ENCODE data around the gene CNTN5.

CNTN5 gene

DNA sequence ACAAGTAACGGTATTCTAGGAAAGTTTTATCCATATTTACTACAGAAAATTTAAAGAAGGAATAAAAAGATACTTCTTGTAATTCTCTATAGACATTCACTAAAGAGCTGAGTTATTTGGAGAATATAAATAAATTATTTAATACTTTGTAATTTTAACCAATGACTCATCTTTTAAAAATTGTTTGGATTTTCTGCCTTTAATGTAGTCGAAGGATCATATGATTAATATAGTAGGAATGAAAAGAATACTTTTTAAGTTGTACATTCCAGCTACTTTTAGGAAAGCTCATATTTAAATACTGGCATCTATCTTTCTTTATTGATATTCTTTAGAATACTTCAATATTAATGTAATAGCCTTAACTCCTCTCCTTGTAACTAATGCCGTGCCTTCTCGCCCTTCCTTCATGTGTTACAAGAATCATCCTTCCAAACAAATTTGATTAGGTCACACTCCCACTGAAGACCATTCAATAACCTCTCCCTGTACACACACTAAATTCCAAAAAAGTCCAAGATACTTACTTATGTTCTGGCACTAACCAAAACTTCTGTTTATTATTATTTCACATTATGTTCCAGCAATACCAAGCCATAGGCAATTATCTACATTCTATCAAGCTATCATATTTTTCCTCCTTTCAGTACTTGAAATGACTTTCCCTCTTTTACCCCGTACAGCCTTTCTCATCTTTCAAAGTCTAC, 501.9 kb downstream of the CNTN5 start:
- no peak for DNase-seq (ENCODE audit: low read depth)

DNA sequence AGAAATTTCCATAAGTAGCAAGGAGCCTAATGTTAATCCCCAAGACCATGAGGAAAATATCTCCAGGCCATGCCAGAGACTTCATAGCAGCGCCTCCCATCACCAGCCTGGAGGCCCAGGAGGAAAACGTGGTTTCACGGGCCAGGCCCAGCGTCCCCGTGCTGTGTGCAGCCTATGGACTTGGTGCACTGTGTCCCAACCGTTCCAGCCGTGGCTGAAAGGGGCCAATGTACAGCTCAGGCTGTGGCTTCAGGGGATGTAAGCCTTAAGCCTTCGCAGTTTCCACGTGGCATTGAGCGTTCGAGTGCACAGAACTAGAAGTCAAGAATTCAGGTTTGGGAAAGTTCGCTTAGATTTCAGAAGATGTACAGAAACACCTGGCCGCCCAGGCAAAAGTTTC, 510.7 kb downstream of the CNTN5 start:
- DNase-seq (ENCODE audit: low read depth): no peak

DNA sequence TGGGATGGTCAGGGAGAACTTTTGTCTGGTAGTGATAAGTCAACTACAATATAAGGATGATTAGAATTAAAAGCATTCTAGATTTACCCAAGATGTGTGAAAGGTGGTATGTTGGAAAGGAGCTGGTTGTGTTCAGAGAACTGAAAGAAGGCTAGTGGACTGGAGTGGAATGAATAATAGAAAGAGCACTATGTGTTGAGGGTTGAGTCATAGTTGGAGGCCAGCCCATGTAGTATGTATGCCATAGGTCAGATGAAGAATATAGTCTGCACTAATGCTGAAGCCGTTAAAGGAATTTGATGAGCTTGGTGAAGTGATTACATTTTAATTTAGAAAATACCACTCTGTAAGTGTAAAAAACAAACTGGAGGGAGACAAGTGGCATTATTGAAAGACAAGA, 514.1 kb downstream of the CNTN5 start:
- no peak for DNase-seq (ENCODE audit: low read depth)

DNA sequence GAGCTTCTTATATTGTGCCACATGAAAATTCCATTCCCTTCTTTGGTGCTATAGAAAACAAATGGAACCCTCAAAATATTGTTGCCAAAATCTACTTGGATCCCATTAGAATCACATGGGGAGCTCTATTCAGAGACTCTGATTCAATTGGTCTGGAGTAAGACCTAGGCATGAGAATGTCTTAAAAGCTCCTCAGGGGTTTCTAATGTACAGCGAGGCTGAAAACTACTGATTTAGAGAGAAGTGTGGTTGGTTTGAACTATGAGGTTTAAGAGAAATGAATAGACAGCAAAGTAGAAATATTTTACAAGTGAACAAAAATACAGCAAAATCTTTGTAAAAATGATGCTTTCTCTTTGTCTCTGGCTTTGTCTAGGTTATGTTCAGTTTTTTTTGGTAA, 514.7 kb downstream of the CNTN5 start:
- no peak for DNase-seq (ENCODE audit: low read depth)

DNA sequence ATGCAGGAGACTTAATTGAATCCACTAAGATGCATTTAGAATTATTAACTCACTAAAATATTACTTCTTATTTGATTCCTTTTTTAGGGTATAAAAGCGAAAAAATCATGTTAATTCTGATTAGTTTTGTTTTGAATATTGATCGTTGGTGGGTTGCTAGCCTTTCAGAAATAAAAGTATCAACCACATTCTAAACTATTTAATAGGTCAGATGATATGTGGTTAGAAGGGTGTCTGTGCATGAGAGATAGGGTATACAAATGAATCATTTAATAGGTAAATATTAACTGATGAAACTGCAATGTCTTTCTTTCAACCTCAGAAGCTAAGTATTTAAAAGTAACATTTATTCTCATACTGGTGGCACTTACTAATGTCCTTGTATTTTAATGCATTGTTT, 515.1 kb downstream of the CNTN5 start:
- DNase-seq (ENCODE audit: low read depth): no peak

DNA sequence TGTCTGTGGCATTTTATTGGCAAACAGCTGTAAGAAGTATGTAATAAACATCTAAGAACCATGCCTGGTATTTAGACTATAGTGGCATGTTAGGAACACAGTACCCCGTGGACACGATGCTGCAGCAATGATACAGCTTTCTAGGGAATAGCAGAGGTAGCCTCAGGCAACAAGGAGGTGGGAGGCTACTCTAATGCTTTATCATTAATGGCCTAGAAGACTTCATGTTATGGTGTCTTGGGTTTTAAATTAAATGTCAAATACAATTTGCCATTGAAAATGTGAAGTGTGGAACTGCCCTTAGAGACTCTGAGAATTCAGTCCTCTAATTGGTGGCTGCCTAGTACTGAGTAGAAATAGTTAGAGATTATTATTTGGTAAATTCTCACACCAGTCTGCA, 516.9 kb downstream of the CNTN5 start:
- DNase-seq (ENCODE audit: low read depth): no peak

DNA sequence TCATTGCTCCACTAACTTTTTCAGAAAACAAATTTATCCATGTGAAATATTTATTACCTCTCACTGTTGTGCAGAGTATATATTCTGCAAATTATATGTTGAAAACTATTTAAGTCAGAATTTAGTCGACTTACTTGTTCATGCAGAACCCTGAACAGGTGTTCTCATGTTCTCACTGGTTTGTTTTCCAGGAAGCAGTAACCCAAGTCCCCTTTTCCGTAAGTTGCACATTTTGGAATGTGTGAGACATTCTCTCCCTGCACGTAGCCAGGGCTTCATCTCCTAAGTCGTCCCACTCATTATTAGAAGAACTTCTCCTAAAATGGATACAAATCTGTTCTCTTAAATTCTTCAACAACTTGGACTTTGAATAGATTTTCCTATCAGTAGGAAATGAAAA, 524.9 kb downstream of the CNTN5 start:
- DNase-seq (ENCODE audit: low read depth): no peak

DNA sequence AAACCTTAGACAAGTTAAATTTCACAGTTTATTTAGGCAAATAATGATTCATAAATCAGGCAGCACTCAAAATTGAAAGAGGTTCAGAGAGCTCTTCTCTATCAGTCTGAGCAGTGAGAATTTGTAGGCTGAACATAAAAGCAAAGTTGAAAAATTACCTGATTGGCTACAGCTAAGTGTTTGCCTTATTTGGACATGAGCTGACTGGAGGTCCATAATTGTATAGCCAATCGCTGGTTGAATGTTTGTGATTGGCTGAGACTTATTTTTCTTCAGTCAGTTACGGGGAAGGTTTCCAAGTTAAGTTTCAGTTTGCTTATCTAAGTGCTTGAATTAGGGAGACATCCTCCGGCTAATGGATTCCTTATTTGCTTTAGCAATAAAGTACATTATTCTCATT, 527.5 kb downstream of the CNTN5 start:
- DNase-seq (ENCODE audit: low read depth): no peak

DNA sequence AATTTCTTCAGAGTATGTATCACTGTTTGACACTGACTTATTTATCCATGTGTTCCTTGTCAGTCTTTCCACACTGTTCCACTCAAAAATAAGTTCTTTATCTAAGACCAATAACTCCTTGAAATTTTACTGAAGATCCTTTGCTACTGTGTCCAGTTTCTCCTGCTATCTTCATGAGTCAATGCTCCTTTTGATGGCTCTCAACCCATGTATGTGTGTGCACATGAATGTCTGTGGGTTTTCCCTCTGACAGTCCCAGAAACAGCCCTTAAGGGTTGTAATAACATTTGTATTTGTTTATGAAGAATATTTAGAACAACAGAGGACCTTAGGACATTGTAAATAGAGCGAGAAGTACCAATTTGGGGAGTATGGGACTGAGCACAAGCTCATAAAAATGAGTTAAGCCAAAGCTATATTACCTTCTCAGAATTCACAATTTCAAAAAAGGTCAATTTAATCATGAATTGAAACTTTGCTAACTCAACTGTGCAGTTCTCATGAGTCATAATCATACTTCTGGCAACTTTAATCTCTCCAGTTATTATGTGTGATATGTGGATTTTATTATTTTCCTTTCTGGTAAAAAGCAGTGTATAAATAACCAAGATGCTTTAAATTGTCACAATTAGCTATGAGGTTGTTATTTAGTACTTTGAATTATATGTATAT, 533.6 kb downstream of the CNTN5 start:
- DNase-seq (ENCODE audit: low read depth): no peak

DNA sequence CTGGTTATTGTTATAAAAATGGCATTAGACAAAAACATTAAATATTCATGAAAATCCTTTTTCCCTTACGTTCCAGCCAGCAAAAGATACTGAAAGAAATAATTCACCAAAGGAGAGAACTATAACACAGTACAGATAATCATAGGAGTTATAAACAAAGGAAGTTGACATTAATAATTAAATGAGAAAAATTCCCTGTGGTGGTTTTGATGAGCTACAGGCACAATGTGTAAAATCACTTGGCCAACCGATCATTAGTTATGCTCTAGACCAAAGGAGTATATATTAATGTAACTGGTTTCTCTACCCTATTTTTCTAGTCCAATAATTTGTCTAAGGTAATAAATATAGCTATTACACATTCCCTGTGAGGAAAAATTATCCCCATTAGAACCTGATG, 534.7 kb downstream of the CNTN5 start:
- no peak for DNase-seq (ENCODE audit: low read depth)

DNA sequence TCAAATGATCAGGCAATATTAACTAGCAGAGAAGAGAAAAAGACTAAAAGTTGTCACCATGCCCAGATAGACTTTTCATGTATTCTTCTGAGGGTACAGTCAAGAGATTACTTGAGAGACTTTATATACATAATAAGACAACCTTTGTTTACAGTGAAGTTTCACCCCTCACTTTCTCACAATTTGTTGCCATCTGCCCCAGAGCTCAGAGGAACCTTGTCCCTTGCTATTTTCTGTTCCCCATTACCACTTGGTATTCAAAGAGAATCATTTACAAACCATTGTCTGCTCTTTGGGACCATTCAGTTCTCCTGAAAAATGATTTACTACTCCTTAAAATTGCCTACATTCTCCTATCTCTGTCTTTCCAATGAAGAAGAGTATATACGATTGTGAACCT, 544.6 kb downstream of the CNTN5 start:
- DNase-seq (ENCODE audit: low read depth): no peak

DNA sequence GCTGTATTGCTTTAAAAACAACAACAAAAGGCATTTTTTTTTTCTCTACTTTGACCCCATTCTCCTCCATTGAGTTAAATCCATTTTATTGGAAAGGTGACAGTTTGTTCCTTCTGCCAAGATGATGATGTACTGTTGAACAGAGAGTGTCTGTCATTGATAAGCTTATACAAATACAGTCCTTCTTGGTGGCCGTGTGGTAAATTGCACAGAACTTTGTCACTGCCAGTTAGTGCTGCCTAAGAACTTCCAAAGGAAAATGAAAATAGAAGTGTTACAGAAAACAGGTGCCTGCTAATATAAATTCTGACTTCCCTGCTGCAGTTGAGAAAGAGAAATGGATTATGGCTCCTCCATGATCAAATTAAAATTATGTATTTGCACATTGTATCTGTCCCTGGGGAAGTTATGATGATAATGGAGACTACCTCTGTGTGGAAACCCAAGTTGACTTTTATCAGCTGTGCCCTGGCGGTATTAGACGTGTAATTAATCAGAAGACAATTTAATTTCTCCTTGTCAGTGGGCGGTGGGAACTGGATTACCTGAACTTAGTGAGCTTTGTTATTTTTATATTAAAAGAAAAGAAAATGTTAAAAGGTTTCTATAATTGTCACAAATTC, 546.7 kb downstream of the CNTN5 start:
- DNase-seq (ENCODE audit: low read depth): no peak

DNA sequence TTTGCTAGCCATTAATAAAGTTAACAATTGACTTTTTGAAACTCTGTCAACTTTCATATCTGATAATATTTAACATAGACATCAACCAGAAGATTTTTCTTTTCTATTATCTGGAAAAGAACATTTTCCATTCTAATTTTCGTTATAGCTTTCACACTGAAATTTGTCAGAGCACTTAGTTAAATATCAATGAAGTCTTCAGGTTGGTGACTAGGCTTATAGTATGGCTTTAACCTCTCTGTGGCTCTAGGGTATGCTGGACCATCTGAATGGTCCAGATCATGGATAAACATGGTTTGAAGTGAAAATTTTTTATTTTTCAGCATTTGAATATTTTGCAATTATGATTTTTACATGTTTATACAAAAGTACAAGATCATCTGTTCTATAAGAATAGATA, 548.1 kb downstream of the CNTN5 start:
- no peak for DNase-seq (ENCODE audit: low read depth)

DNA sequence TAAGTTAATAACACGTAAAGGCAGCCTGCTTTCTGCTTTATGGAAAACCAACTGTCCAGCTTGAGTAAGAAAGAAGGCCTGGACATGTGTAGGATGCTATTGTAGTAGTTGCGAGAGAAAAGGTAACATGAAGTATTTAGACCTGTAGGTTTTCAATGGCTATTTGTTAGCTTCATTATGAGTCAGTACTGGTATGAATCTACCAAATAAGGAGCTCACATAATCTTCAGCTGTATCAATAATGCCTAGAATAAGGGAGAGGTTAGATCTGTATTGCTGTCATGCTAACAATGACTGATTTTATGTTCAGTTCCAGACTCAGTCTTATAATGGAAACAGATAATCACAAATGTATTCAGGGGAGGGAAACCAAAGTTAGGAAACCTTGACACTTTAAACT, 550.3 kb downstream of the CNTN5 start:
- no peak for DNase-seq (ENCODE audit: low read depth)

DNA sequence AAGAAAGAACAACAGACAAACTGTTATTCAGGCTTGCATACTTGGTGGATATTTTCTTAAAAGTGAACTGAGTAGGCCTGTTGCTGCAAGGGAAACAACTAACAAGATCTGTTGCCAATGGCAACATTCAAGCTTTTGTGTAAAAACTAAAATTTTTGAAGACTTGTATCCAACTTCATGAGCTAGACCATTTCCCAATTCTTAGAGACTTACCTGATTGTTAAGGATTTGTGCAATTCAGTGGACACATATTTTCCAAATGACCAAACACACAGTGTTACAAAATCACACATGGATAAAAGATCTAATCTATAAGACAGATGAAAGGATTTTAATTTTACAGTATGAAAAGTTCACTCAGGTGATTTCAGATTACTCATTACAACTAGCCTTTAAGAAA, 564.1 kb downstream of the CNTN5 start:
- DNase-seq (ENCODE audit: low read depth): no peak

DNA sequence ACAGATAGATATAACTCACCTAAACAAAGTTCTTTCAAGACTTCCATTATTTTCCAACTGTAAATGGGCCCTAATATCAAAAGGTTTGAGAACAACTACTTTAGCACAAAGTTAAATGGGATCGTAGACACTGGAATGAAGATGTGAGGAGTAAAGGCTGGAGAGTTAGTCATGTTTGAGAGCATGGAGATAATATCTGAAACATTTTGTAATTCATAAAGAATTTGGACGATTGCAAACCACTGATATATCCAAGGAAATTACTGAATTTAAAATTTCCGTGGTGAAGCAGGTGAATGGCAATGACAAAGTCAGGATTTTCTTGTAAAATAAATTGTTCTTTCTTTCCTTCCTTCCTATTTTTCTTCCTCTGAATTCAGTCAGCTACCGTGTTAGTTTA, 564.9 kb downstream of the CNTN5 start:
- no peak for DNase-seq (ENCODE audit: low read depth)

DNA sequence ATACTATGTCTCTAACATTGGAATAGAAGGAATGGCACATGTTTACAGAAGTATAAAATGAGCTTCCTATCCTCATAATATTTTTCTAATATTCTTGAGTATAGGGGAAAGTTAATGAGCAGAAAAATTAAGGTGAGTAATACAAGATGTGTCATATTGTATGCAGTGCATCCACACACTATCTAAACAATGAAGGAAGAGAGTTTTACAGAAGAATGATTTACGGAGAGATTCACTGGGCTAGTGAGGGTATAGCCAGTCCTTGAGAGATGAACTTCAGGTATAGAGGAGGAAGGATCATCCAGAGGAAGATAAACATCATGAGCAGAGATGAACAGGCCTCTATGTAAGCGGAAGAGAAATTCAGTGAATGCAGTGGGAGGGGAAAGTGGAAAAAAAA, 569.0 kb downstream of the CNTN5 start:
- DNase-seq (ENCODE audit: low read depth): no peak

DNA sequence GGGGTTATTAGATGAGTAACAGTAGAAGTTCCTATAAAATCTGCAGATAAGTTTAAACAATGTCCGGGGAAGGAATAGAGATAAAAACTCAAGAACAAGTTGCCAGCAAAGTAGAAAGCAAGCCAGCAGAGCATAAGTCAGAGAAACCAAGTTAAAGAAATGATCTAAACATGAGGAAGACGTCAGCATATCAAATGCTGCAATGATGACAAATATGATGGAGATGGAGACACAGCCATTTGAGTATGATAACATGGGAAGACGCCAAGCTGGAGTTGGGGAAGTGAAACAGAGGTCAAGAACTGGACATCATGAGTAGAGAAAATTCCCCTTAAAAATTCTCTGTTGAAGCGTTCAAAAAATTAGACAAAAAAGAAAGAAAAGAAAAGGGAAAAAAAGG, 571.5 kb downstream of the CNTN5 start:
- no peak for DNase-seq (ENCODE audit: low read depth)

DNA sequence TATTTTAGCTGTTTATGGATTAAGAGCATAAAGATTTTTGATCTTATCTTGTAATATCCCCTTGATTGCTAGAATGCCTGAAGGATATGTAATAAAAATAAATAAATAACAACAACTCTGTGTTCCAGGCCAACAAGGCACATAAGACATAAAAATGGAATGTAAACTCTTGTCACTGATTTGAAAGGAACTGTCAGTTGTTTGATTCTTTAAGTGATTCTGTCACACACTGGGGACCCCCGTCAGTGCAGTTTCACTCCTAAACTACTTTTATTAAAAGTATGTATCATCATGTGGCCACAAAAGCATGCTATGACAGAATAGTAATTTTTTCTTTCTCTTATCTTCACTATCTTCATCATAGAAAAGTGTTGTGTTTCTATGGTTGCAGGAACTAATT, 572.4 kb downstream of the CNTN5 start:
- no peak for DNase-seq (ENCODE audit: low read depth)

DNA sequence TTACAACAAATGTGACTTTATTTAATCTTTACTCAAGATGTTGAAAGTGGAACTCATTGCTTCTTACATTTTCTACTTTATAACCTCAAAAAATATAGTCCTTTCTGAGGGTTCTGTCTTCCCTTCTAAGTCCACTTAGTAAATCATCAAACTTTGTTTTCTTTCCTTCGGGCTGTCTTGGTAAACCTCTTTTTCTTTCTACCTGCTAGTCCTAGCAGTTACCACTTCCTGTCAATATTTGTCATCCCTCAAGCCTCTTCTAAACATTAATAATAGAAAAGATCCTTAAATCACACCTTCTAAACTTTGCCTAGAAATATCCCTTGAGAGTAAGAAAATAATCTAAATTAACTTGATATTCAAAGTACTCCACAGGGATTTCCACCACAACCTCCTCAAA, 580.4 kb downstream of the CNTN5 start:
- no peak for DNase-seq (ENCODE audit: low read depth)

DNA sequence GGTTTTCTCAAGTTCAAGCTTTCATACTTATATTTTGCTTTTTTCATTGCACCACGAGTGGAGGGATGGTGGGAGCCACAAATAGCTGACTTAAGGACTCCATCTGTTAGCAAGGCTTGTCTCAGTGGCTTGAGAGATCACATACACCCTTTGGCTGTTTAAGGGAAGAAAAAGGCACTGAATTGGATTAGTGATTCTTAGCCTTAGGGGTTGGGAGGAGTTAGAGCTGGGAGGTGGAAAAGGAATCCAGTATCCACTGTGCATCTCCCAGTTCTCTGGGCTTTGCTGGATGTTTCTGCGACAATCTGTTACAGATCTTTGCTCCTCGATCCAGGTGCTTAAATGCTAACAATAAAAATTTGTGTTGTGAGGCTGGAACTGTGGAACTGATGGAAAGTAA, 593.6 kb downstream of the CNTN5 start:
- DNase-seq (ENCODE audit: low read depth): no peak

DNA sequence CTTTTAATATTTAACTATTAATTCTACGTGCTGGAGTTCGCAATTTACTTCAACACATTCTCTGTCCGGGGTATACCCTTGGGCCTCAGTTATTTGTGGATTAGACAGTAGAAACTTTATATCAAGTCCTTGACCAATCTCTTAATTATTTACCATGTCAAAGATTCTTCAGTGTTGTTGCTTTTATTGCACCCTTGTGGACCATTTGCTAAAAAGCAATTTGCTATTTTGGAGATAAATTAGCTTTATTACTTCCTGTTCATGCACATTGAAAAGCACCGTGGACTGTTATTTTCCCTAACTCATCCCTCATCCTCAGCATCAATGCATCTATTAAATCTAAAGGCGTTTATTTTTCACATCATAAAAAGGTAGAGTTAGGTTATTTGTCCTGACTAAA, 609.9 kb downstream of the CNTN5 start:
- no peak for DNase-seq (ENCODE audit: low read depth)

DNA sequence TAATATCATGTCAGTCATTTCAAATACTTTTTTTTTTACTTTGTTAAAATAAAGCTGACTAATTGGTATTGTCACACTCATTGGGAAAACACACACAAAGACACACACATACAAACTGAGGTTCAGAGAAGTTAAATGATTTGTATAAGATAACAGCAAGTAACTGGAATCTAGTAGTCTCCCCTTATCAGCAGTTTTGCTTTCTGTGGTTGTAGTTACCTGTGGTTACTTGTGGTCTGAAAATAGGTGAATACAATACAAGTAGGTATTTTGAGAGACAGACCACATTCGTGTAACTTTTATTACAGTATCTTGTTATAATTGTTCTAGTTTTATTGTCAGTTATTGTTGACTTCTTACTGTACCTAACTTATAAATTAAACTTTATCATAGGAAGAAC, 610.9 kb downstream of the CNTN5 start:
- DNase-seq (ENCODE audit: low read depth): no peak

DNA sequence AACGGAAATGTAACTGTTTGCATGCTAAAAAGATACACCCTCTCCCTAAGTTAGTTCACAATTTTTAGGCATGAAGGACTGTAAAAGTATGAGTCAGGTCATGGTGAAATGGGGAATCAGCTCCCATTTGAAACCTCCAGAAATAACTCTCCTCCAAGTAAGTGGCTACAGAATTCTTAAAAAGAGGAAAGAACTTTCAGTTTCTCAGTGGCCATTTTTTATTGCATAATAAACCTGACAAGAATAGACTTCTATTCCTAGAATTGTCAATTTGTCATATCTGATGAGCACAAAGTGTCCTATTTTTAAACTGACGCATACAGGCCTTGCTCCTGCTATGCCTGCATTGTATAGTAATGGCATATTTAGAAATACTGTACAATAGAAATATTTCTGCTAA, 612.2 kb downstream of the CNTN5 start:
- no peak for DNase-seq (ENCODE audit: low read depth)
